Measurements from ENCODE around the gene LGR4. TPM values are rescaled to one million over a fixed set of nuclear protein-coding genes. Genes with fewer than 3 reads are reported as not detected.
A peak's percentile ranks its signal among the peaks of the same experiment; 100 is the strongest.

LGR4 gene
- total and polyA plus RNA-seq, 9 of the 15 experiments (the other 6 are each of a cell fraction or from before 2014, with no cell fraction given): 0.94 to 10.1 (median 5.8) TPM

- TF ChIP-seq, protein P1, sequence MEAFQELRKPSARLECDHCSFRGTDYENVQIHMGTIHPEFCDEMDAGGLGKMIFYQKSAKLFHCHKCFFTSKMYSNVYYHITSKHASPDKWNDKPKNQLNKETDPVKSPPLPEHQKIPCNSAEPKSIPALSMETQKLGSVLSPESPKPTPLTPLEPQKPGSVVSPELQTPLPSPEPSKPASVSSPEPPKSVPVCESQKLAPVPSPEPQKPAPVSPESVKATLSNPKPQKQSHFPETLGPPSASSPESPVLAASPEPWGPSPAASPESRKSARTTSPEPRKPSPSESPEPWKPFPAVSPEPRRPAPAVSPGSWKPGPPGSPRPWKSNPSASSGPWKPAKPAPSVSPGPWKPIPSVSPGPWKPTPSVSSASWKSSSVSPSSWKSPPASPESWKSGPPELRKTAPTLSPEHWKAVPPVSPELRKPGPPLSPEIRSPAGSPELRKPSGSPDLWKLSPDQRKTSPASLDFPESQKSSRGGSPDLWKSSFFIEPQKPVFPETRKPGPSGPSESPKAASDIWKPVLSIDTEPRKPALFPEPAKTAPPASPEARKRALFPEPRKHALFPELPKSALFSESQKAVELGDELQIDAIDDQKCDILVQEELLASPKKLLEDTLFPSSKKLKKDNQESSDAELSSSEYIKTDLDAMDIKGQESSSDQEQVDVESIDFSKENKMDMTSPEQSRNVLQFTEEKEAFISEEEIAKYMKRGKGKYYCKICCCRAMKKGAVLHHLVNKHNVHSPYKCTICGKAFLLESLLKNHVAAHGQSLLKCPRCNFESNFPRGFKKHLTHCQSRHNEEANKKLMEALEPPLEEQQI (IDR thresholded peaks at IDR 0.05): peak; percentile 20; the same call in 1 of the 2 replicates
- no peak for TF ChIP-seq CREBBP (IDR thresholded peaks at IDR 0.05; ENCODE audit: low read depth, low read length)
- no peak for TF ChIP-seq MED1 (CRISPR knock-in tag; IDR thresholded peaks at IDR 0.05; ENCODE audit: borderline replicate concordance)
- TF ChIP-seq KLF10 (CRISPR knock-in tag; IDR thresholded peaks at IDR 0.05): no peak
- no peak for TF ChIP-seq SRSF3 (IDR thresholded peaks at IDR 0.05; ENCODE audit: insufficient read depth, low read length)
- no peak for TF ChIP-seq CREB1 (IDR thresholded peaks at IDR 0.05)
- no peak for TF ChIP-seq CREB1 (CRISPR knock-in tag; IDR thresholded peaks at IDR 0.05)
- no peak for TF ChIP-seq CHCHD3 (CRISPR knock-in tag; IDR thresholded peaks at IDR 0.05)
- no peak for TF ChIP-seq CLOCK (CRISPR knock-in tag; IDR thresholded peaks at IDR 0.05; ENCODE audit: borderline replicate concordance)
- TF ChIP-seq, protein P2, sequence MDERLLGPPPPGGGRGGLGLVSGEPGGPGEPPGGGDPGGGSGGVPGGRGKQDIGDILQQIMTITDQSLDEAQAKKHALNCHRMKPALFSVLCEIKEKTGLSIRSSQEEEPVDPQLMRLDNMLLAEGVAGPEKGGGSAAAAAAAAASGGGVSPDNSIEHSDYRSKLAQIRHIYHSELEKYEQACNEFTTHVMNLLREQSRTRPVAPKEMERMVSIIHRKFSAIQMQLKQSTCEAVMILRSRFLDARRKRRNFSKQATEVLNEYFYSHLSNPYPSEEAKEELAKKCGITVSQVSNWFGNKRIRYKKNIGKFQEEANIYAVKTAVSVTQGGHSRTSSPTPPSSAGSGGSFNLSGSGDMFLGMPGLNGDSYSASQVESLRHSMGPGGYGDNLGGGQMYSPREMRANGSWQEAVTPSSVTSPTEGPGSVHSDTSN (CRISPR knock-in tag; IDR thresholded peaks at IDR 0.05; ENCODE audit: low read depth): no peak
- TF ChIP-seq, protein P2 (tag; conservative IDR thresholded peaks at IDR 0.05; ENCODE audit: low read depth): 0 out of 2 replicates have a peak, but pooled peaks have one; percentile 16
- TF ChIP-seq ZBTB8A (IDR thresholded peaks at IDR 0.05; ENCODE audit: partially characterized antibody): no peak
- TF ChIP-seq POLR3A (IDR thresholded peaks at IDR 0.05; ENCODE audit: borderline replicate concordance, extremely low read depth, insufficient read depth, insufficient read length): no peak
- no peak for TF ChIP-seq ZNF445 (CRISPR knock-in tag; IDR thresholded peaks at IDR 0.05; ENCODE audit: low read depth)
- 0 out of 2 replicates have a peak, but pooled peaks have one; percentile 9 for TF ChIP-seq ZNF134 (CRISPR knock-in tag; conservative IDR thresholded peaks at IDR 0.05)
- TF ChIP-seq, protein P3, sequence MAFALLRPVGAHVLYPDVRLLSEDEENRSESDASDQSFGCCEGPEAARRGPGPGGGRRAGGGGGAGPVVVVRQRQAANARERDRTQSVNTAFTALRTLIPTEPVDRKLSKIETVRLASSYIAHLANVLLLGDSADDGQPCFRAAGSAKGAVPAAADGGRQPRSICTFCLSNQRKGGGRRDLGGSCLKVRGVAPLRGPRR (CRISPR knock-in tag; IDR thresholded peaks at IDR 0.05): no peak
- TF ChIP-seq GMEB1 (CRISPR knock-in tag; IDR thresholded peaks at IDR 0.05): no peak
- no peak for TF ChIP-seq CBFB (CRISPR knock-in tag; IDR thresholded peaks at IDR 0.05)
Measured at GRCh38 chr11:27397624-27398399, 74.8 kb downstream of the LGR4 start (continued).
